GM23338 (cell line): ENCODE measurements around the gene KIF25. TPM values are rescaled to one million over a fixed set of nuclear protein-coding genes. Genes with fewer than 3 reads are reported as not detected.

Source experiments
- ATAC-seq: fragments of 200-7000 bp; cut with Tn5 transposase; 3 replicates; pipeline ENCODE4 v1.9.1; 2020
- DNase-seq: peaks from one replicate; pipeline ENCODE4 v3.0.0-alpha.2; 2015; ENCODE audit warnings: low spot score
- H2AFZ ChIP-seq: fragments of 200-600 bp; sonication (generic); 2 replicates; pipeline ENCODE4 v1.8.0; 2016; ENCODE audit warnings: antibody characterized with exemption, mild to moderate bottlenecking, moderate library complexity
- H3F3A ChIP-seq: fragments of 200-600 bp; sonication (generic); replicated peaks from 2 replicates; pipeline ENCODE4 v1.8.0; 2017; ENCODE audit warnings: antibody characterized with exemption, mixed run types, low read depth
- H3K27ac ChIP-seq: fragments of 200-600 bp; sonication (generic); 2 replicates; pipeline ENCODE4 v1.6.1; 2016; ENCODE audit warnings: low read depth
- H3K27me3 ChIP-seq: fragments of 200-600 bp; sonication (generic); 2 replicates; pipeline ENCODE4 v1.8.0; 2016; ENCODE audit warnings: mild to moderate bottlenecking, mixed run types, moderate library complexity; ENCODE audit not compliant: insufficient read depth
- H3K36me3 ChIP-seq: fragments of 200-600 bp; sonication (generic); 2 replicates; pipeline ENCODE4 v1.8.0; 2016; ENCODE audit warnings: mild to moderate bottlenecking; ENCODE audit not compliant: insufficient read depth
- H3K4me1 ChIP-seq: fragments of 200-600 bp; sonication (generic); 2 replicates; pipeline ENCODE4 v1.8.0; 2016; ENCODE audit warnings: mild to moderate bottlenecking, moderate library complexity; ENCODE audit not compliant: insufficient read depth
- H3K4me2 ChIP-seq: fragments of 200-600 bp; sonication (generic); 2 replicates; pipeline ENCODE4 v1.7.1; 2017; ENCODE audit warnings: mixed run types
- H3K4me3 ChIP-seq: fragments of 200-600 bp; sonication (generic); 2 replicates; pipeline ENCODE4 v1.6.1; 2016; ENCODE audit warnings: mixed run types
- H3K79me2 ChIP-seq: fragments of 200-600 bp; sonication (generic); replicated peaks from 2 replicates; pipeline ENCODE4 v1.8.0; 2017; ENCODE audit warnings: mild to moderate bottlenecking; ENCODE audit not compliant: insufficient read depth
- H3K9me2 ChIP-seq: fragments of 200-600 bp; sonication (generic); 2 replicates; pipeline ENCODE4 v1.8.0; 2017; ENCODE audit not compliant: insufficient read depth
- H4K20me1 ChIP-seq: fragments of 200-600 bp; sonication (generic); replicated peaks from 2 replicates; pipeline ENCODE4 v1.8.0; 2017; ENCODE audit warnings: mild to moderate bottlenecking; ENCODE audit not compliant: insufficient read depth
- H3K27ac Mint-ChIP-seq: 2 replicates; pipeline ENCODE4 v1.8.0; 2020; ENCODE audit warnings: inconsistent platforms, mild to moderate bottlenecking, moderate library complexity, mixed read lengths
- H3K27me3 Mint-ChIP-seq: 3 replicates; pipeline ENCODE4 v1.8.0; 2022; ENCODE audit warnings: low read depth, mild to moderate bottlenecking, moderate library complexity, mixed read lengths, inconsistent platforms; ENCODE audit not compliant: insufficient read depth, poor library complexity
- H3K36me3 Mint-ChIP-seq: 3 replicates; pipeline ENCODE4 v1.8.0; 2021; ENCODE audit warnings: low read depth, mild to moderate bottlenecking, inconsistent platforms, moderate library complexity, mixed read lengths
- H3K4me1 Mint-ChIP-seq: 3 replicates; pipeline ENCODE4 v1.8.0; 2020; ENCODE audit warnings: mild to moderate bottlenecking, inconsistent platforms, mixed read lengths
- H3K4me3 Mint-ChIP-seq: 3 replicates; pipeline ENCODE4 v1.8.0; 2021; ENCODE audit warnings: moderate library complexity, mild to moderate bottlenecking, inconsistent platforms, mixed read lengths
- H3K9me3 Mint-ChIP-seq: 3 replicates; pipeline ENCODE4 v1.8.0; 2020; ENCODE audit warnings: moderate library complexity, mild to moderate bottlenecking, inconsistent platforms, mixed read lengths
- EZH2 ChIP-seq: fragments of 200-600 bp; sonication (generic); IDR thresholded peaks from one replicate; pipeline ENCODE4 v1.8.0; 2017; ENCODE audit warnings: antibody characterized with exemption, mild to moderate bottlenecking, low read depth; ENCODE audit not compliant: unreplicated experiment
- EZH2phosphoT487 ChIP-seq: fragments of 200-600 bp; sonication (generic); IDR thresholded peaks from one replicate; pipeline ENCODE4 v1.8.1; 2018; ENCODE audit warnings: antibody characterized with exemption; ENCODE audit not compliant: unreplicated experiment
- JUNB ChIP-seq: IDR thresholded peaks from one replicate; pipeline ENCODE4 v1.6.1; 2016; ENCODE audit warnings: antibody characterized with exemption; ENCODE audit not compliant: unreplicated experiment
- POLR2AphosphoS5 ChIP-seq: IDR thresholded peaks from 2 replicates; pipeline ENCODE4 v1.6.1; 2016; ENCODE audit warnings: antibody characterized with exemption, low read depth
- STAT1 ChIP-seq: IDR thresholded peaks from one replicate; pipeline ENCODE4 v1.6.1; 2016; ENCODE audit warnings: antibody characterized with exemption; ENCODE audit not compliant: unreplicated experiment
- ZNF114 ChIP-seq: fragments of 250-450 bp; sonication (Bioruptor Pico); IDR thresholded peaks from 2 replicates; pipeline ENCODE4 v1.5.0; 2020; ENCODE audit warnings: mild to moderate bottlenecking, moderate library complexity
- ZNF331 ChIP-seq: fragments of 250-450 bp; sonication (Bioruptor Pico); IDR thresholded peaks from 2 replicates; pipeline ENCODE4 v1.5.0; 2020; ENCODE audit warnings: low read depth, mild to moderate bottlenecking, moderate library complexity
- polyA plus RNA-seq: library from polyadenylated mRNA; unstranded; fragments of >200 nt; fragmentation: Nextera tagmentation; extraction: Ambion mirVana; gene quantifications from 2 replicates; pipeline ENCODE4 v1.2.1, GENCODE V29; 2016
- total RNA-seq: library from RNA; depleted of rRNA; stranded (reverse); fragments of >200 nt; shearing (Covaris generic); gene quantifications from 2 replicates; pipeline ENCODE4 v1.2.3, GENCODE V29; 2014
- TF ChIP-seq, protein P1 (sequence below): IDR thresholded peaks from one replicate; pipeline ENCODE4 v1.6.1; 2018; ENCODE audit warnings: antibody characterized with exemption; ENCODE audit not compliant: unreplicated experiment
- TF ChIP-seq, protein P2 (sequence below): fragments of 250-450 bp; sonication (Bioruptor Pico); IDR thresholded peaks from 2 replicates; pipeline ENCODE4 v1.5.0; 2020; ENCODE audit warnings: mild to moderate bottlenecking, moderate library complexity
- TF ChIP-seq, protein P3 (sequence below), 2 experiments: fragments of 200-600 bp in 1 of 2; sonication (generic) in 1 of 2; conservative IDR thresholded peaks; 2 replicates each; pipeline versions ENCODE4 v1.5.1 to v1.6.1; 2016 to 2017; ENCODE audit warnings: antibody characterized with exemption in 2 of 2, low read depth in 2 of 2, mild to moderate bottlenecking in 2 of 2, moderate library complexity in 1 of 2

KIF25 gene
- total and polyA plus RNA-seq, 2 experiments from 2014 or later, result 0.69 to 0.76 TPM

DNA sequence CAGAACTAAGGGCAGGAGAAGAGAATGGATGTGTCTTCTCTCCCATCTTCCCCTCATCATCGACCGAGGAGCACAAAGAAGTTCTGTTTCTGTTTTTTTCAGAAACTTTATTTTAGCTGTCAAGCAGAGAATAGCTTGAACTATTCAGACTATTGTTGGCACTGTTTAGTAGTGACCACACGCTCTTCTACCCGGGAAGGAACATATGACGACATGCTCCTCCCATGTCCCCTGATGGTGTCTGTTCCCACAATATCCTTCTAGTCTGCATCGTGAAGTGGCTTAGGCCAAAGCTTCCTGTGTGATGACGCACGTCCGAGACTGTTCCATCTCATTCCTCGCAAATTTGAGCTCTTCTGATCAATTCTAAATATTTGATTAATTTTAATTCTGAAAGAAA is 27.2 kb upstream of the KIF25 start:
- H3K4me3 ChIP-seq, result no peak overlapping the region
- H4K20me1 ChIP-seq, result peaks cover 3% of the 10 kb centered on the region; the same call in 1 of the 2 replicates
- H3K36me3 ChIP-seq, result peaks cover 25% of the 10 kb centered on the region
- H2AFZ ChIP-seq, result no peak overlapping the region
- no peak overlapping the region for H3K4me3 Mint-ChIP-seq
- no peak for DNase-seq
- peaks cover 22% of the 10 kb centered on the region for H3K4me1 Mint-ChIP-seq
- H3K9me2 ChIP-seq, result no peaks in the 10 kb centered on the region
- no peak for ATAC-seq
- peaks cover 5% of the 10 kb centered on the region for H3K27me3 Mint-ChIP-seq
- H3K4me1 ChIP-seq, result peaks cover 18% of the 10 kb centered on the region
- no peaks in the 10 kb centered on the region for H3K27me3 ChIP-seq
- no peak overlapping the region for H3K4me2 ChIP-seq
- no peak overlapping the region for H3K27ac Mint-ChIP-seq
- no peak overlapping the region for H3K27ac ChIP-seq
- TF ChIP-seq, protein P1, sequence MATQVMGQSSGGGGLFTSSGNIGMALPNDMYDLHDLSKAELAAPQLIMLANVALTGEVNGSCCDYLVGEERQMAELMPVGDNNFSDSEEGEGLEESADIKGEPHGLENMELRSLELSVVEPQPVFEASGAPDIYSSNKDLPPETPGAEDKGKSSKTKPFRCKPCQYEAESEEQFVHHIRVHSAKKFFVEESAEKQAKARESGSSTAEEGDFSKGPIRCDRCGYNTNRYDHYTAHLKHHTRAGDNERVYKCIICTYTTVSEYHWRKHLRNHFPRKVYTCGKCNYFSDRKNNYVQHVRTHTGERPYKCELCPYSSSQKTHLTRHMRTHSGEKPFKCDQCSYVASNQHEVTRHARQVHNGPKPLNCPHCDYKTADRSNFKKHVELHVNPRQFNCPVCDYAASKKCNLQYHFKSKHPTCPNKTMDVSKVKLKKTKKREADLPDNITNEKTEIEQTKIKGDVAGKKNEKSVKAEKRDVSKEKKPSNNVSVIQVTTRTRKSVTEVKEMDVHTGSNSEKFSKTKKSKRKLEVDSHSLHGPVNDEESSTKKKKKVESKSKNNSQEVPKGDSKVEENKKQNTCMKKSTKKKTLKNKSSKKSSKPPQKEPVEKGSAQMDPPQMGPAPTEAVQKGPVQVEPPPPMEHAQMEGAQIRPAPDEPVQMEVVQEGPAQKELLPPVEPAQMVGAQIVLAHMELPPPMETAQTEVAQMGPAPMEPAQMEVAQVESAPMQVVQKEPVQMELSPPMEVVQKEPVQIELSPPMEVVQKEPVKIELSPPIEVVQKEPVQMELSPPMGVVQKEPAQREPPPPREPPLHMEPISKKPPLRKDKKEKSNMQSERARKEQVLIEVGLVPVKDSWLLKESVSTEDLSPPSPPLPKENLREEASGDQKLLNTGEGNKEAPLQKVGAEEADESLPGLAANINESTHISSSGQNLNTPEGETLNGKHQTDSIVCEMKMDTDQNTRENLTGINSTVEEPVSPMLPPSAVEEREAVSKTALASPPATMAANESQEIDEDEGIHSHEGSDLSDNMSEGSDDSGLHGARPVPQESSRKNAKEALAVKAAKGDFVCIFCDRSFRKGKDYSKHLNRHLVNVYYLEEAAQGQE, result no peak
- no peak for TF ChIP-seq EZH2phosphoT487
- no peak for TF ChIP-seq ZNF331 (CRISPR knock-in tag)
- TF ChIP-seq, protein P2, sequence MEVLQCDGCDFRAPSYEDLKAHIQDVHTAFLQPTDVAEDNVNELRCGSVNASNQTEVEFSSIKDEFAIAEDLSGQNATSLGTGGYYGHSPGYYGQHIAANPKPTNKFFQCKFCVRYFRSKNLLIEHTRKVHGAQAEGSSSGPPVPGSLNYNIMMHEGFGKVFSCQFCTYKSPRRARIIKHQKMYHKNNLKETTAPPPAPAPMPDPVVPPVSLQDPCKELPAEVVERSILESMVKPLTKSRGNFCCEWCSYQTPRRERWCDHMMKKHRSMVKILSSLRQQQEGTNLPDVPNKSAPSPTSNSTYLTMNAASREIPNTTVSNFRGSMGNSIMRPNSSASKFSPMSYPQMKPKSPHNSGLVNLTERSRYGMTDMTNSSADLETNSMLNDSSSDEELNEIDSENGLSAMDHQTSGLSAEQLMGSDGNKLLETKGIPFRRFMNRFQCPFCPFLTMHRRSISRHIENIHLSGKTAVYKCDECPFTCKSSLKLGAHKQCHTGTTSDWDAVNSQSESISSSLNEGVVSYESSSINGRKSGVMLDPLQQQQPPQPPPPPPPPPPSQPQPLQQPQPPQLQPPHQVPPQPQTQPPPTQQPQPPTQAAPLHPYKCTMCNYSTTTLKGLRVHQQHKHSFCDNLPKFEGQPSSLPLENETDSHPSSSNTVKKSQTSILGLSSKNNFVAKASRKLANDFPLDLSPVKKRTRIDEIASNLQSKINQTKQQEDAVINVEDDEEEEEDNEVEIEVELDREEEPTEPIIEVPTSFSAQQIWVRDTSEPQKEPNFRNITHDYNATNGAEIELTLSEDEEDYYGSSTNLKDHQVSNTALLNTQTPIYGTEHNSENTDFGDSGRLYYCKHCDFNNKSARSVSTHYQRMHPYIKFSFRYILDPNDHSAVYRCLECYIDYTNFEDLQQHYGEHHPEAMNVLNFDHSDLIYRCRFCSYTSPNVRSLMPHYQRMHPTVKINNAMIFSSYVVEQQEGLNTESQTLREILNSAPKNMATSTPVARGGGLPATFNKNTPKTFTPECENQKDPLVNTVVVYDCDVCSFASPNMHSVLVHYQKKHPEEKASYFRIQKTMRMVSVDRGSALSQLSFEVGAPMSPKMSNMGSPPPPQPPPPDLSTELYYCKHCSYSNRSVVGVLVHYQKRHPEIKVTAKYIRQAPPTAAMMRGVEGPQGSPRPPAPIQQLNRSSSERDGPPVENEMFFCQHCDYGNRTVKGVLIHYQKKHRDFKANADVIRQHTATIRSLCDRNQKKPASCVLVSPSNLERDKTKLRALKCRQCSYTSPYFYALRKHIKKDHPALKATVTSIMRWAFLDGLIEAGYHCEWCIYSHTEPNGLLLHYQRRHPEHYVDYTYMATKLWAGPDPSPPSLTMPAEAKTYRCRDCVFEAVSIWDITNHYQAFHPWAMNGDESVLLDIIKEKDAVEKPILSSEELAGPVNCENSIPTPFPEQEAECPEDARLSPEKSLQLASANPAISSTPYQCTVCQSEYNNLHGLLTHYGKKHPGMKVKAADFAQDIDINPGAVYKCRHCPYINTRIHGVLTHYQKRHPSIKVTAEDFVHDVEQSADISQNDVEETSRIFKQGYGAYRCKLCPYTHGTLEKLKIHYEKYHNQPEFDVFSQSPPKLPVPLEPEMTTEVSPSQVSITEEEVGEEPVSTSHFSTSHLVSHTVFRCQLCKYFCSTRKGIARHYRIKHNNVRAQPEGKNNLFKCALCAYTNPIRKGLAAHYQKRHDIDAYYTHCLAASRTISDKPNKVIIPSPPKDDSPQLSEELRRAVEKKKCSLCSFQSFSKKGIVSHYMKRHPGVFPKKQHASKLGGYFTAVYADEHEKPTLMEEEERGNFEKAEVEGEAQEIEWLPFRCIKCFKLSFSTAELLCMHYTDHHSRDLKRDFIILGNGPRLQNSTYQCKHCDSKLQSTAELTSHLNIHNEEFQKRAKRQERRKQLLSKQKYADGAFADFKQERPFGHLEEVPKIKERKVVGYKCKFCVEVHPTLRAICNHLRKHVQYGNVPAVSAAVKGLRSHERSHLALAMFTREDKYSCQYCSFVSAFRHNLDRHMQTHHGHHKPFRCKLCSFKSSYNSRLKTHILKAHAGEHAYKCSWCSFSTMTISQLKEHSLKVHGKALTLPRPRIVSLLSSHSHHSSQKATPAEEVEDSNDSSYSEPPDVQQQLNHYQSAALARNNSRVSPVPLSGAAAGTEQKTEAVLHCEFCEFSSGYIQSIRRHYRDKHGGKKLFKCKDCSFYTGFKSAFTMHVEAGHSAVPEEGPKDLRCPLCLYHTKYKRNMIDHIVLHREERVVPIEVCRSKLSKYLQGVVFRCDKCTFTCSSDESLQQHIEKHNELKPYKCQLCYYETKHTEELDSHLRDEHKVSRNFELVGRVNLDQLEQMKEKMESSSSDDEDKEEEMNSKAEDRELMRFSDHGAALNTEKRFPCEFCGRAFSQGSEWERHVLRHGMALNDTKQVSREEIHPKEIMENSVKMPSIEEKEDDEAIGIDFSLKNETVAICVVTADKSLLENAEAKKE (CRISPR knock-in tag), result no peak
- no peak for TF ChIP-seq ZNF114 (CRISPR knock-in tag)
- TF ChIP-seq, protein P3, sequence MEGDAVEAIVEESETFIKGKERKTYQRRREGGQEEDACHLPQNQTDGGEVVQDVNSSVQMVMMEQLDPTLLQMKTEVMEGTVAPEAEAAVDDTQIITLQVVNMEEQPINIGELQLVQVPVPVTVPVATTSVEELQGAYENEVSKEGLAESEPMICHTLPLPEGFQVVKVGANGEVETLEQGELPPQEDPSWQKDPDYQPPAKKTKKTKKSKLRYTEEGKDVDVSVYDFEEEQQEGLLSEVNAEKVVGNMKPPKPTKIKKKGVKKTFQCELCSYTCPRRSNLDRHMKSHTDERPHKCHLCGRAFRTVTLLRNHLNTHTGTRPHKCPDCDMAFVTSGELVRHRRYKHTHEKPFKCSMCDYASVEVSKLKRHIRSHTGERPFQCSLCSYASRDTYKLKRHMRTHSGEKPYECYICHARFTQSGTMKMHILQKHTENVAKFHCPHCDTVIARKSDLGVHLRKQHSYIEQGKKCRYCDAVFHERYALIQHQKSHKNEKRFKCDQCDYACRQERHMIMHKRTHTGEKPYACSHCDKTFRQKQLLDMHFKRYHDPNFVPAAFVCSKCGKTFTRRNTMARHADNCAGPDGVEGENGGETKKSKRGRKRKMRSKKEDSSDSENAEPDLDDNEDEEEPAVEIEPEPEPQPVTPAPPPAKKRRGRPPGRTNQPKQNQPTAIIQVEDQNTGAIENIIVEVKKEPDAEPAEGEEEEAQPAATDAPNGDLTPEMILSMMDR (conservative IDR thresholded peaks at IDR 0.05; ENCODE audit: low read depth in 2 of 2), result no peak
- TF ChIP-seq JUNB, result no peak
- TF ChIP-seq STAT1, result no peak
- no peak for TF ChIP-seq EZH2
- TF ChIP-seq POLR2AphosphoS5, result no peak
- peaks cover 44% of the 10 kb centered on the region for H3K36me3 Mint-ChIP-seq
- no peaks in the 10 kb centered on the region for H3K79me2 ChIP-seq
- H3F3A ChIP-seq, result peaks cover 7% of the 10 kb centered on the region
- no peaks in the 10 kb centered on the region for H3K9me3 Mint-ChIP-seq
